ENCODE measurements around the gene TULP4.

Gene TULP4

DNA sequence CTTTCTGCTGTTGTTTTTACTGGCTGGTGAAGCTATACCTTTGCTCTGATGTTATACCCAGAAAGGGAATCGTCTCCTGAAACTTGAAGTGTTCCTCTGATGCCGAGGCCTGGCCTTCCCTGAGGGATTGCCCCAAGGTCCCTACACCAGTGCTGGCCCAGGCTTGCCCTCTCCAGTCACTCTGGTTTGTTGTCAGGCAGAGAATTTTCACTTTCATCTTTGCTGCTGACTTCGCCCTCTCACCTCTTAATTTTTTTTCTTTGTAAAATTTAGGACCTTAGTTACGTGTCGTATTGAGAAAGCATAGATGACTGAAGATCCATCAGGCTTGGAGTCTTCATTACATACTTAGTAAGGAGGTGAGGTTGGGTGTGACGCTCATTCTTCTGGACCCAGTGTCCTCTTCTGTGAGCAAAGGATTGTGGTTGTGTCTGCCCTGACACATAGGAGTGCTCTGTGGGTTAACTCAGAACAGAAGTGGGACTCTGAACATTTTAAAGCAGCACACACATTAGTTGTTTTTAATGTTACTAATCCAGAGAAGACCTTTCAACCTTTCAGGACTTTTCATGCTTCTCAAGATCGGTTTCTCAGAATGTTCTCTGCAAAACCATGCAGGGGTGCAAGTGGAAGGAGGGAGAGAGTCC is 45.4 kb downstream of the TULP4 start:
- H3K27me3 ChIP-seq (ENCODE audit: control insufficient read depth, insufficient read depth, low read length) = no peaks in the 10 kb centered on the region
- no peak overlapping the region for H3K9ac ChIP-seq (ENCODE audit: low read length)
- no peak overlapping the region for H3K27ac ChIP-seq (ENCODE audit: low read depth, low read length)
- H3K36me3 ChIP-seq (ENCODE audit: control insufficient read depth, insufficient read depth, low read length) = no peaks in the 10 kb centered on the region
- H3K4me1 ChIP-seq (ENCODE audit: control insufficient read depth, insufficient read depth, low read length) = no peaks in the 10 kb centered on the region
- no peak overlapping the region for H3K4me3 ChIP-seq (ENCODE audit: low read length)

DNA sequence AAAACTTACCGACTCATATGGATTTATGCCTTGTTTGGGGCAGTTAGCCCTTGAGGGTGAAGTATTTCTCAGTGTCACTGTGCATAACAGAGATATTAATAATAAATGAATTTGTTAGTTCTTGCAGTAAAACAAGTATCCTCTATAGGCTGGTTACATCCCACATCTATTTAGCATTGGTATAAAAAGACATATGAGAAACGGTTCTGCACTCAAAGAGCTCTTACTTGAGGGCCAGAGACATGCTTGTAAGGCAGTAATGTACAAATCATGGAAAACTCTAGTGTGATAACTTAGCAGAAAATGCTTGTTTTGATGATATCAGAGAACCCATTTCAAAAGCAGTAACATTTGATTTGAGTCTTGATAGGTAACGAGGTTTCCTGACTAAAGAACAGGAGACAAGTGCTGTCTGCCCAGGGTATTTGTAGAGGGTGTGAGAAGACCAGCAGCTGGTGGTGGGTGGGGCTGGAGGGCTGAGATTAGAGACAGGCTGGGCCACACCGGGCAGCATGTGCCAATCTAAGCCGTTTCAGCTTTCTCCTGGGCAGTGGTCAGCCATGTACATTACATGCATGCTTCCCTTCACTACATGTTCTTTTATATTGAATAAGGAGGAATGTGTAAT is 46.3 kb downstream of the TULP4 start:
- no peaks in the 10 kb centered on the region for H3K4me1 ChIP-seq (ENCODE audit: control insufficient read depth, insufficient read depth, low read length)
- H3K4me3 ChIP-seq (ENCODE audit: low read length) = no peak overlapping the region
- H3K36me3 ChIP-seq (ENCODE audit: control insufficient read depth, insufficient read depth, low read length) = no peaks in the 10 kb centered on the region
- H3K27ac ChIP-seq (ENCODE audit: low read depth, low read length) = no peak overlapping the region
- H3K9ac ChIP-seq (ENCODE audit: low read length) = no peak overlapping the region
- H3K27me3 ChIP-seq (ENCODE audit: control insufficient read depth, insufficient read depth, low read length) = no peaks in the 10 kb centered on the region

DNA sequence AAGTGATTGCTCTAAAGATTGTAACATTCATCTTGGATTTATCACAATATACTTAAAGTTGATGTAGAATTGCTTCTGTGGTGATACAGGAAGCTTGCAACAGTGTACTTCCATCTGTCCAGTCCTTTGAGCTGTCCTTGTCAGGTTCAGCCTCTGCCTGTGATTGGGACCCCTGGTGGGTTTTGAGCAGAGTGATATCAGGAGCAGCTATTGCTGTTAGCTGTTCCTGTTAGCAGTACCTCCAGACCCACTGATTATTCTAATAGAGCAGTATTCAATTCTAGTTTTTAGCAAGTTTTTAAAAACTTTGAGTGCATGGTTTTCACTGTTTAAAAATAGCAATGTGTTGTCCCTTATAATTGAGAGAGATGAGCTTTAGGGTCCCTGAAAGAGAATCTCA is 48.8 kb downstream of the TULP4 start:
- Histone ChIP-seq H3K9ac (ENCODE audit: low read length) (no peak overlapping the region), H3K4me1 (ENCODE audit: control insufficient read depth, insufficient read depth, low read length) (no peaks in the 10 kb centered on the region), H3K27ac (ENCODE audit: low read depth, low read length) (no peak overlapping the region), H3K36me3 (ENCODE audit: control insufficient read depth, insufficient read depth, low read length) (no peaks in the 10 kb centered on the region), H3K4me3 (ENCODE audit: low read length) (no peak overlapping the region), H3K27me3 (ENCODE audit: control insufficient read depth, insufficient read depth, low read length) (no peaks in the 10 kb centered on the region)

DNA sequence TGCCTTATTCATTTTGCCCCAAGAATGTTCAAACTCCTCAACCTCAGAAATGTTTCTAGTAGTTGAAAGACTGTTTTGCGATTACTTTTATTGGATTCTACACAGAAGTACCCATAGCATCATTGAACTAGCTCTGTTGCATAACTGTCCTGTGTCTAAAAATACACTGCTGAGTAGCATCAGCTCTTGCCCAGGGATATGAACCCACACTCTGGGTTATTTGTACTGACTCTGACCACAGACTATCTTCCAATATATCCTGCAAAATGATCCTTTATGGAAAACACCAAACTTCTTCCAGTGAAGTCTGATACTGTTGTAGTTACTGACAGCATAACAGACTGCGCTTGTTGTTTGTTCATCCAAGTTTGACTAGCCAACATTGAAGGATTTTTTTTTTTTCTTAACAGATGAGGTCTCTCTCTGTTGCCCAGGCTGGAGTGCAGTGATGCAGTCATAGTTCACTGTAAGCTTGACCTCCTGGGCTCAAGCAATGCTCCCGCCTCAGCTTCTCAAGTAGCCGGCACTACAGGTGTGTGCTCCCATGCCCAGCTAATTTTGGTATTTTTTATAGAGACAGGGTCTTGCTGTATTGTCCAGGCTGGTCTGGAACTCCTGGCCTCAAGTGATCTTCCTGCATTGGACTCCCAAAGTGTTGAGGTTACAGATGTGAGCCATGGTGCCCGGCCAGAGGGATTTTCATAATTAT is 49.9 kb downstream of the TULP4 start:
- H3K4me1 ChIP-seq (ENCODE audit: control insufficient read depth, insufficient read depth, low read length) = no peaks in the 10 kb centered on the region
- H3K27me3 ChIP-seq (ENCODE audit: control insufficient read depth, insufficient read depth, low read length) = no peaks in the 10 kb centered on the region
- no peak overlapping the region for H3K9ac ChIP-seq (ENCODE audit: low read length)
- no peaks in the 10 kb centered on the region for H3K36me3 ChIP-seq (ENCODE audit: control insufficient read depth, insufficient read depth, low read length)
- no peak overlapping the region for H3K27ac ChIP-seq (ENCODE audit: low read depth, low read length)
- no peak overlapping the region for H3K4me3 ChIP-seq (ENCODE audit: low read length)

DNA sequence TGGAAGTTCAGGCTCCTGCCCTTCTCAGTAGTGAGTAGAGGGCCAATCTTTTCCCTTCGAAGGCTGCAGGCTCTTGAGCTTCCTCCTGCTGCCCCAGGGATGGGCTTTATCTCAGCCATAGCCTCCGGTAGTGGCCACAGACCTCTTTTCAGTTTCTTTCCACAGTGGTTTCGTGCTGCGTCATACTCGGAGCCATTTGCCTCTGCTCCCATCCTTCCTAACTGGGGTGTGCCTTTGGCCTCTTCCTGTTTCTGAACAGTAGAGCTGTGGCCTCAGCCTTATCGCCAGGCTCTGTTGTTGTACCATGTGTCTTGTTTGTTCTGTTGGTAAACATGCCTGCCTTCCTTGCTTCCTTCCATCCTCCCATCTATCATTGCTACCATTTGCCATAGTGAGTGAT is 54.1 kb downstream of the TULP4 start:
- Histone ChIP-seq H3K27me3 (ENCODE audit: control insufficient read depth, insufficient read depth, low read length) (no peaks in the 10 kb centered on the region), H3K4me3 (ENCODE audit: low read length) (no peak overlapping the region), H3K27ac (ENCODE audit: low read depth, low read length) (no peak overlapping the region), H3K36me3 (ENCODE audit: control insufficient read depth, insufficient read depth, low read length) (no peaks in the 10 kb centered on the region), H3K9ac (ENCODE audit: low read length) (no peak overlapping the region), H3K4me1 (ENCODE audit: control insufficient read depth, insufficient read depth, low read length) (no peaks in the 10 kb centered on the region)

DNA sequence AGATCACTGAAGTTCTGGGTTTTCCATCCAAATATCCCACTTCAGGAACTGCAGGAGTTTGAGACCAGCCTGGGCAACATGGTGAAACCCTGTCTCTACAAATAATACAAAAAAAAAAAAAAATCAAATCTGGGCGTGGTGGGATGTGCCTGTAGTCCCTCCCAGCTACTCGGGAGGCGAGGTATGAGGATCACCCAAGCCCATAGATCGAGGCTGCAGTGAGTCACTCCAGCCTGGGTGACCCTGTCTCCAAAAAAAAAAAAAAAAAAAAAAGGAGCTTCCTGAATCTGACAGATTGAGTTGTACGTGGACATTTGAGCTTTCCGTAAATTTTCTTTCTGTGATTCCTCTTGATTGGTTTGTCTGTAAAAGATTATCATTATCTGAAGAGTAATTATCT is 55.6 kb downstream of the TULP4 start:
- H3K27ac ChIP-seq (ENCODE audit: low read depth, low read length) = no peak overlapping the region
- H3K4me1 ChIP-seq (ENCODE audit: control insufficient read depth, insufficient read depth, low read length) = no peaks in the 10 kb centered on the region
- no peak overlapping the region for H3K4me3 ChIP-seq (ENCODE audit: low read length)
- no peak overlapping the region for H3K9ac ChIP-seq (ENCODE audit: low read length)
- no peaks in the 10 kb centered on the region for H3K36me3 ChIP-seq (ENCODE audit: control insufficient read depth, insufficient read depth, low read length)
- no peaks in the 10 kb centered on the region for H3K27me3 ChIP-seq (ENCODE audit: control insufficient read depth, insufficient read depth, low read length)

DNA sequence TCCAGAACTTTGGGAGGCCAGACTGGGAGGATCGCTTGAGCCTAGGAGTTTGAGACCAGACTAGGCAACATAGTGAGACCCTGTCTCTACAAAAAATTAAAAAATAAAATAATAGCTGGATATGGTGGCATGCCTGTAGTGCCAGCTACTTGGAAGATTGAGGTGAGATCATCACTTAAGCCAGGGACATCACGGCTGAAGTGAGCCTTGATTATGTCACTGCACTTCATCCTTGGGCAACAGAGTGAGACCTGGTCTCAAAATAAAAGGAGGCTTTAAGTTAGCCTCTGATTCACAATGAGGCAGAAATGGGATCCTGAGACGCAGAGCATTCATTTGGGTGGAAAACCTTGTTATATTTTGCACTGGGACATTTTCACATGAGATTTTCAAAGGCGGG is 57.0 kb downstream of the TULP4 start:
- no peak overlapping the region for H3K27ac ChIP-seq (ENCODE audit: low read depth, low read length)
- no peak overlapping the region for H3K4me3 ChIP-seq (ENCODE audit: low read length)
- H3K9ac ChIP-seq (ENCODE audit: low read length) = no peak overlapping the region
- no peaks in the 10 kb centered on the region for H3K4me1 ChIP-seq (ENCODE audit: control insufficient read depth, insufficient read depth, low read length)
- H3K27me3 ChIP-seq (ENCODE audit: control insufficient read depth, insufficient read depth, low read length) = no peaks in the 10 kb centered on the region
- H3K36me3 ChIP-seq (ENCODE audit: control insufficient read depth, insufficient read depth, low read length) = no peaks in the 10 kb centered on the region

DNA sequence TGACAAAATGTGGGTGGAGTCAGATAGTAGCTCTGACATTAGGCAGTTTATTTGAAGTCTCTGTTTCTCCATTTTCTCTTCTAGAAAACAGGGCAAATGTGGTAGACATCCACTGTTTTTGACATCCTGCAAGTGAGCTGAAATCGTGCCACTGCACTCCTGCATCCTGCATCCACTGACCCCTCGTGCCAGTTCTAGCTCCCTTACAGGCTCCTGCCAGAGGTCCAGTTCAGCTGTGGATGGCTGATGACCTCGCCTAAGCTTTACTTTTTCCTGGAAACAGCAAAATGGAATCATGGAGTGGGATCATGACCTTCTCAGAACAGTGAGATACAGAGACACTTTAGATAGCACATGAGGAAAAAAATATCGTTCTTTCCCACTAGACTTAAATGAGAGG is 58.5 kb downstream of the TULP4 start:
- Histone ChIP-seq H3K4me3 (ENCODE audit: low read length) (no peak overlapping the region), H3K4me1 (ENCODE audit: control insufficient read depth, insufficient read depth, low read length) (no peaks in the 10 kb centered on the region), H3K36me3 (ENCODE audit: control insufficient read depth, insufficient read depth, low read length) (no peaks in the 10 kb centered on the region), H3K27ac (ENCODE audit: low read depth, low read length) (no peak overlapping the region), H3K27me3 (ENCODE audit: control insufficient read depth, insufficient read depth, low read length) (no peaks in the 10 kb centered on the region), H3K9ac (ENCODE audit: low read length) (no peak overlapping the region)

DNA sequence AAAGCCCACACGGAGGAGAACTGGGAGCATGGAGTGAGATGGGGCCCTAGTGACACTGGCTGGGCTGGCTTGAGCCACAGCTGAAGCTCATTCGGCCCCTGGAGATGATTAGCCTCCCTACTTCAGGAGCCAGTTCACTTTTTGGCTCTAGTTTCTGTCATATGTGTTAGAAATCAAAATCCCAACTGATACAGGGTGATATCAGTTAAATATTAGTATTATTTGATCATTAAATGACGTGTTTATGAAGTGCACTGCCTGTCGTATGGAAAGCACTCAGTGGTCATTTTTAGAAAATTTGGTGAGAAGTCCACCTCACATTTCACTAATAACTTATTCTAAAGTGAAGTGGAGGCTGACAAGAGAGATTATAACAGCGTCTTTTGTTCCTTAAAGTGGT is 59.0 kb downstream of the TULP4 start:
- H3K36me3 ChIP-seq (ENCODE audit: control insufficient read depth, insufficient read depth, low read length) = no peaks in the 10 kb centered on the region
- H3K4me1 ChIP-seq (ENCODE audit: control insufficient read depth, insufficient read depth, low read length) = no peaks in the 10 kb centered on the region
- no peak overlapping the region for H3K9ac ChIP-seq (ENCODE audit: low read length)
- no peak overlapping the region for H3K4me3 ChIP-seq (ENCODE audit: low read length)
- no peak overlapping the region for H3K27ac ChIP-seq (ENCODE audit: low read depth, low read length)
- H3K27me3 ChIP-seq (ENCODE audit: control insufficient read depth, insufficient read depth, low read length) = no peaks in the 10 kb centered on the region

DNA sequence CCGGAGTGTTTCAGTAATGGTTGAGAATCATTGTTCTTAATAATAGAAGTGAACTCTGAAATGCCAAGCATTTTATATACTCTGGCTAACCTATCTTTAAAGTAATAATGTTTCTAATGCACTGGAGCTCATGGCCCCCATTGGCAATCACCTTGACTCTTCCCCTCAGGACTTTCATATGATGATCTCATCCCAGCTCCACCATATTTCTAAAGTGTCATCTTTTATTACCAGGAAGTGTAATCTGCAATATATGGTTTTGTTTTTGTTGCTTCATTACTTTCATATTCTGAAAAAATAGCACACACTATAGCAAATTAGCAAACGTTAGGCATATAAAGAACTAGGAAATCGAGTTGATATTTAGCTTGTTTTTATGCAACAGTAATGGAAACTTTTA is 60.3 kb downstream of the TULP4 start:
- Histone ChIP-seq H3K27ac (ENCODE audit: low read depth, low read length) (no peak overlapping the region), H3K4me1 (ENCODE audit: control insufficient read depth, insufficient read depth, low read length) (no peaks in the 10 kb centered on the region), H3K36me3 (ENCODE audit: control insufficient read depth, insufficient read depth, low read length) (no peaks in the 10 kb centered on the region), H3K27me3 (ENCODE audit: control insufficient read depth, insufficient read depth, low read length) (no peaks in the 10 kb centered on the region), H3K4me3 (ENCODE audit: low read length) (no peak overlapping the region), H3K9ac (ENCODE audit: low read length) (no peak overlapping the region)

DNA sequence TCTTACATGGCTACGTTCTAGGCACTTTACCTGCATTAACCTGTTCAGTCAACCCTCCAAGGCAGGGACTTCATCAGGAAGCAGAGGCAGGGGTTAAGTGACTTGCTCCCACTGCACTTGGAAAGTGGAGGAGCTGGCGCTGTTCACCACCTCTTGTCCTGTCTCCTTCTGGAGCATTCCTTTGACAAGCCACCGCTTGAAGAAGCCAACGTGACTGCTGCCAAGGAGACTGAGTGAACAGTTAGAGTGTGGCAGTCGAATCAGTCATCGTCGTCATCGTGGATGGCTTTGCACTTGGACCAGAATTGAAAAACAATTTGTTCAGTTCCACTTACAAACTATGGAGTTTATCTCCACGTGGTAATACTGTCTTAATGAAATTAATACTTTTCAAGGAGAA is 60.9 kb downstream of the TULP4 start:
- no peak overlapping the region for H3K4me3 ChIP-seq (ENCODE audit: low read length)
- H3K27me3 ChIP-seq (ENCODE audit: control insufficient read depth, insufficient read depth, low read length) = no peaks in the 10 kb centered on the region
- H3K27ac ChIP-seq (ENCODE audit: low read depth, low read length) = no peak overlapping the region
- H3K4me1 ChIP-seq (ENCODE audit: control insufficient read depth, insufficient read depth, low read length) = no peaks in the 10 kb centered on the region
- no peaks in the 10 kb centered on the region for H3K36me3 ChIP-seq (ENCODE audit: control insufficient read depth, insufficient read depth, low read length)
- no peak overlapping the region for H3K9ac ChIP-seq (ENCODE audit: low read length)

DNA sequence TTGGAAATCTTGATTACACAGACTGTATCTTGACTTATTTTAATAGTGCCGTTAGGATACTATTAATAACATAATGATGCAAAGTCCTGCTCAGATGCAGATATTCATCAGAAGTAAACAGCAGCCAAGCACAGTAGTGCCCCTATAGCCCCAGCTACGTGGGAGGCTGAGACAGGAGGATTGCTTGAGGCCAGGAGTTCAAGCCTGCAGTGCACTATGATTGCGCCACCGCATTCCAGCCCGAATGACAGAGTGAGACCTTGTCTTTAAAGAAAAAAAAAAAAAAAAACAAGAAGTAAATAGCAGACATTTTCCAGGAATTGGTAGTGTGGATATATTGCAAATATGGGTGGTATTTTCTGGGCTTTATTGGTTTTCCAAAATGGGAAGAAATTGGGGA is 61.8 kb downstream of the TULP4 start:
- Histone ChIP-seq H3K9ac (ENCODE audit: low read length) (no peak overlapping the region), H3K27ac (ENCODE audit: low read depth, low read length) (no peak overlapping the region), H3K4me1 (ENCODE audit: control insufficient read depth, insufficient read depth, low read length) (no peaks in the 10 kb centered on the region), H3K36me3 (ENCODE audit: control insufficient read depth, insufficient read depth, low read length) (no peaks in the 10 kb centered on the region), H3K27me3 (ENCODE audit: control insufficient read depth, insufficient read depth, low read length) (no peaks in the 10 kb centered on the region), H3K4me3 (ENCODE audit: low read length) (no peak overlapping the region)

DNA sequence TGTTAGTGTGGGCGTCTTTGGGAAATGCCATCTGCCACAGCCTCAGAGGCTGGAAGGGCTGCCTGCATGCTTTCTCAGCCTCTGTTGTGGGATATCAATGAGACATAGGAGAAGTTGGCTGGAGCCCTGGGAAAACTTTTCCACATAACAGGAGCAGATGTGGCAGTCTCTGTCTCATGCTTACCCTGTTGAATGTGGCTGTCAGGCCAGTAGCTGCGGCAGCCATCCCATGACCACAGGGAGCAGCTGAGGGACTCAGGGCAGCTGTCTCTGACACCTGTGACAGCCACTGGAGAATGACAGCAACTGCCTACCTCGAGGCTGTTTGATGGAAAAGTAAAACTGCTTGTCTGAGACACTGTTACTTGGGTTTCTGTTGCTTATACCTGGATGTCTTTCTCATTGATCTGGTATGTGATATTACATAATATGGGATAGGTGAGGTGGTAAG is 64.4 kb downstream of the TULP4 start:
- Histone ChIP-seq H3K27me3 (ENCODE audit: control insufficient read depth, insufficient read depth, low read length) (no peaks in the 10 kb centered on the region), H3K36me3 (ENCODE audit: control insufficient read depth, insufficient read depth, low read length) (no peaks in the 10 kb centered on the region), H3K4me1 (ENCODE audit: control insufficient read depth, insufficient read depth, low read length) (no peaks in the 10 kb centered on the region), H3K4me3 (ENCODE audit: low read length) (no peak overlapping the region), H3K27ac (ENCODE audit: low read depth, low read length) (no peak overlapping the region), H3K9ac (ENCODE audit: low read length) (no peak overlapping the region)

Measured in rectal smooth muscle tissue (tissue), 1 donor.